Lower leg skin (tissue), 3 donors: Measurements from ENCODE around the gene KIAA1671.

Experiments
- CTCF ChIP-seq, 3 donors: fragments of 450-650 bp; IDR thresholded peaks; one replicate each; pipeline ENCODE4 v1.5.1; 2016; ENCODE audit warnings: antibody characterized with exemption in 3 of 3, mild to moderate bottlenecking in 3 of 3, moderate library complexity in 2 of 3
- POLR2A ChIP-seq, 2 donors: fragments of 450-650 bp; IDR thresholded peaks; one replicate each; pipeline ENCODE4 v1.6.1; 2016 to 2017; ENCODE audit warnings: antibody characterized with exemption in 2 of 2, mild to moderate bottlenecking in 1 of 2, moderate library complexity in 1 of 2

GRCh38 chr22:25142102-25142501 is 189.6 kb downstream of the KIAA1671 start:
- TF ChIP-seq POLR2A (IDR thresholded peaks at IDR 0.05) = no peak
- TF ChIP-seq CTCF (IDR thresholded peaks at IDR 0.05) = no peak
